T-helper 17 cell (primary cell): ENCODE results near the gene PARD3. TPM values are rescaled to one million over a fixed set of nuclear protein-coding genes. Genes with fewer than 3 reads are reported as not detected.

Experiments
- ATAC-seq: fragments of 150-1000 bp; cut with Tn5 transposase; 2 replicates; pipeline ENCODE4 v1.10.0; 2021; ENCODE audit warnings: mild to moderate bottlenecking, moderate library complexity
- DNase-seq, 3 donors: peaks; one replicate each; pipeline versions ENCODE4 v3.0.0 to v3.0.0-alpha.2; 2020 to 2021
- H3K9me3 ChIP-seq: one replicate; pipeline ENCODE4 v1.7.0; 2013; ENCODE audit warnings: low read length, mild to moderate bottlenecking; ENCODE audit not compliant: control insufficient read depth, poor library complexity, severe bottlenecking
- H3K27ac Mint-ChIP-seq: one replicate; pipeline ENCODE4 v1.8.0; 2022; ENCODE audit warnings: mild to moderate bottlenecking, moderate library complexity, mixed read lengths
- H3K27me3 Mint-ChIP-seq: one replicate; pipeline ENCODE4 v1.8.0; 2022; ENCODE audit warnings: mixed read lengths
- H3K36me3 Mint-ChIP-seq: one replicate; pipeline ENCODE4 v1.8.0; 2022; ENCODE audit warnings: low read depth, mixed read lengths
- H3K4me1 Mint-ChIP-seq: one replicate; pipeline ENCODE4 v1.8.0; 2022; ENCODE audit warnings: mild to moderate bottlenecking, mixed read lengths
- H3K4me3 Mint-ChIP-seq: one replicate; pipeline ENCODE4 v1.8.0; 2022; ENCODE audit warnings: mild to moderate bottlenecking, moderate library complexity, mixed read lengths
- total RNA-seq, 4 donors: library from RNA in 2 of 4; stranded (reverse) in 2 of 4; gene quantifications; one replicate each; pipeline ENCODE4 v1.2.3 and lab custom pipeline; 2022 to 2026

PARD3 gene
- total RNA-seq, 2 donors from 2014 or later = 0.32 to 8.2 TPM

DNA sequence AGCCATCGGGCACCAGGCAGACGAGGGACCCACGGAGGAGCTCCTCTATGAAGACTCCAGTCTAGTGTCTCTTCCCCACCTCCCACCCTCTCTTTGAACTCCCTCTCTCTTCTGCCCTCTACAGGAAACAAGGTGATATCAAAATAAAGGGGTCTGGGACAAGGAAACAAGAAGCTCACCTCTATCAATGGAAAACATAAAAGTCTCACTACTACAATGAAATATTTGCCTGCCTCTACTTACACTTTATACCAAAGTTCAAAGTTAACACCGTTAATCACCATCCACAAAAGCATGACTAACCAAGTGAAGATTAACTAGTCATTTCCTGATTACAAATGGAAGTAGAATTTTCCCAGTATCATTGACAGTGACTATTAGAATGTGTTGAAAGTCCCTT lies 82.2 kb downstream of the PARD3 start:
- Mint-ChIP-seq H3K27ac (no peak overlapping the region), H3K4me3 (no peak overlapping the region), H3K27me3 (peaks cover 11% of the 10 kb centered on the region), H3K36me3 (peaks cover under 1% of the 10 kb centered on the region), H3K4me1 (no peaks in the 10 kb centered on the region)
- no peaks in the 10 kb centered on the region for H3K9me3 ChIP-seq
- DNase-seq (no peak), ATAC-seq (no peak)

DNA sequence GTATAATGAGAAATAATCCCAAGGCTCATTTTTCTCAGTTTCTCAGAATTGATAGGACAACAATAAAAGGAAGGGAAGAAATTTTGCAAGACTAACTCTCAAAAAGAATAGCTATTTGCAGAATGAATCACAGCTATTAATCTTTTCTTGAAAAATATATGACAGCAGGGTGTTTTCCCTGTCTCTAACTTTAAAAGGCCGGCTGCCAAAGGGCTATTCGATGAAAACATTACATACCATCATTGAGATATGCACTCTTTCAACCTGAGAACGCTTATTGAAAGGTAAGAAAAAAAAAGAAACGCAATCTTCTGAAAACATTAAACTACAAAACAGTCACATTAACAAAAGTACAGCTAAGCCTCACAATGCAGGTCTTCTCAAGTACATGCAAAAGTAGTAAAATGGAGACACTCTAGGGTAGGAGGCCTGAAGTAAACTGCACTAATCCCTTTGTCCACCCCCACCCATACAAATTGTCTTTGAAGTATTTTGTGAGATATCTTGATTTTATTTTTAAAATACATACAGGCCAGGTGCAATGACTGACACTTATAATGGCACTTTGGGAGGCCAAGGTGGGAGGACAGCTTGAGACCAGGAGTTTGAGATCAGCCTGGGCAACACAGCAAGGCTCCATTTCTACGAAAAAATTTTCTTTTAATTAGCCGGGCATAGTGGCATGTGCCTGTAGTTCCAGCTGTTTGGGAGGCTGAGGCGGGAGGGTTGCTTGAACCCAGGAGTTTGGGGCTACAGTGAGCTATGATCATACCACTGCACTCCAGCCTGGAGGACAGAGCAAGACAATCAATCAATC lies 83.0 kb downstream of the PARD3 start:
- no peak overlapping the region for H3K4me3 Mint-ChIP-seq
- H3K36me3 Mint-ChIP-seq = no peaks in the 10 kb centered on the region
- no peaks in the 10 kb centered on the region for H3K4me1 Mint-ChIP-seq
- H3K9me3 ChIP-seq = no peaks in the 10 kb centered on the region
- DNase-seq (no peak), ATAC-seq (no peak)
- H3K27me3 Mint-ChIP-seq = peaks cover 10% of the 10 kb centered on the region
- H3K27ac Mint-ChIP-seq = no peak overlapping the region

DNA sequence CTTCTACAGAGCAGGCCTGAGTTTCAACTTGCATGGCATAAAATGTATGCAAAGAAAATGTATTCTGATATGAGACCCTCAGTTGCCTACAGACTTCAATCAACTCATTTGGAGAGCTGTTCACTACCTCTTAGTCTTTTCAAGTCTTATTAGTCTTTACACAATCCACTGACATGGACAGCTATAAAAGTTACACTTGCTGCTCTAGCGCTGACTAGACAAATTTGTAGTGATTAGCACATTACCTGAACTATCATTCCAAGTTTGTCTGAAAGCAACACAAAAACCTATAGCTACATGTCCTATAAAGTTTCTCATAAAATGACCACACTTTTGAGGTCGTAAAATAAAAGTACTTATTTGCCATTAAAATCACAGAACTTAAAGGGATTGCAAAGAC lies 83.9 kb downstream of the PARD3 start:
- Mint-ChIP-seq H3K27ac (no peak overlapping the region), H3K4me1 (no peaks in the 10 kb centered on the region), H3K4me3 (no peak overlapping the region), H3K27me3 (peaks cover 17% of the 10 kb centered on the region), H3K36me3 (no peaks in the 10 kb centered on the region)
- no peak for ATAC-seq
- DNase-seq = no peak
- no peaks in the 10 kb centered on the region for H3K9me3 ChIP-seq

DNA sequence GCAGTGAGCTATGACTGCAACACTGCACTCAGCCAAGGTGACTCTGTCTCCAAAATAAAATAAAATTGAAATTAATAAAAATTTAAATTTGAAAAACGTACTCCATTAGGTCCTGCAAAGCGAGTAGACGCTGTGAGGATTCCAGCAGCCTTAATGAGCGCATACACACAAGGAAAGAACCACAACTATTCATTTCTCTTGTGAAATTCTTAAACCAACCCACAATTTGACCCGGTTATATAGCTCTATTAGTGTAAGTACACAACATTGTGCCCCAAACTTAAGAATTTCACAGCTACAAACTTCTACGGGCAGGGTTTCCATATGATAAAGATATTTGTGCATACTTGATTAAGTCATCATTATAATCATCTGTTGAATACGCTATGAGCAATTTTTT lies 84.4 kb downstream of the PARD3 start:
- H3K27ac Mint-ChIP-seq = no peak overlapping the region
- DNase-seq (no peak), ATAC-seq (no peak)
- H3K4me3 Mint-ChIP-seq = no peak overlapping the region
- H3K36me3 Mint-ChIP-seq = no peaks in the 10 kb centered on the region
- peaks cover 21% of the 10 kb centered on the region for H3K27me3 Mint-ChIP-seq
- H3K4me1 Mint-ChIP-seq = no peaks in the 10 kb centered on the region
- H3K9me3 ChIP-seq = no peaks in the 10 kb centered on the region

DNA sequence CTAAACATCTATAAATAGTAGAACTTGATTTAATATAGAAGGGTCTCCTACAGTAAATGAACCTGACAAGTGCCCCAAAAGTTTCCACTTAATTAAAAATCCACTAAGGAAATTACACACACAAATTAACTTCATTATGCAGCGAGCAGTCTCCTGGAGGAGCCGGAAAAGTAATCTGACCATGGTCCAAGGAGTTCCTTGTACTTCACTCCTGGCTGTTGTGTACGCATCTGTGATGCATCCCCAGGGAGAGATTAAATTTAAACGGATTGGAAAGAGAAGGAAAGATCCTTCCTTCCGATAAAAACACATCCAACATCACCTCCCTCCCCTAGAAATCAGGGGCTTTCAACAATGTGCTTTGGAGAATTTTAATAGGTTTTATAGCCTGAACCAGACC lies 85.5 kb downstream of the PARD3 start:
- DNase-seq (no peak), ATAC-seq (no peak)
- no peaks in the 10 kb centered on the region for H3K36me3 Mint-ChIP-seq
- H3K4me1 Mint-ChIP-seq = no peaks in the 10 kb centered on the region
- H3K27ac Mint-ChIP-seq = no peak overlapping the region
- H3K9me3 ChIP-seq = no peaks in the 10 kb centered on the region
- peaks cover 24% of the 10 kb centered on the region for H3K27me3 Mint-ChIP-seq
- no peak overlapping the region for H3K4me3 Mint-ChIP-seq

DNA sequence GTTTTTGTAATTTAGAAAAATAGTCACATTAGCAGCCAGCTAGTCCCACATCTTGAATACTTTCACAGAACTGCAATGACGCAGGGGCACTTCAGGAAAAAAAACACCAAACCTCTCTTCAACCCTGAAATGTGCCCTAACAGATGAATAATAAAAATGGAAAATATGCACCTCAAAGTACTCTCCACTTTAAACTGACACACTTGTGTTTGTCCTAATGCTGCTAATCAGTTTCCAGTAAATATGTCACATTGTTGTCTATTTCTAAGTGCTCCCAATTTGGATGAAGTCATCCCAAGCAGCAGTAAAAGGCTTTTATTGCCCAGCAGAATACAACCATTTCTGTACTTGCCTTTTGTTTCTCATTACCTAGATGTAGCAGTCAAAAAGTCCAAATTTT lies 86.7 kb downstream of the PARD3 start:
- no peaks in the 10 kb centered on the region for H3K9me3 ChIP-seq
- DNase-seq (no peak), ATAC-seq (no peak)
- no peaks in the 10 kb centered on the region for H3K4me1 Mint-ChIP-seq
- no peak overlapping the region for H3K4me3 Mint-ChIP-seq
- no peak overlapping the region for H3K27ac Mint-ChIP-seq
- no peaks in the 10 kb centered on the region for H3K36me3 Mint-ChIP-seq
- H3K27me3 Mint-ChIP-seq = peaks cover 26% of the 10 kb centered on the region

DNA sequence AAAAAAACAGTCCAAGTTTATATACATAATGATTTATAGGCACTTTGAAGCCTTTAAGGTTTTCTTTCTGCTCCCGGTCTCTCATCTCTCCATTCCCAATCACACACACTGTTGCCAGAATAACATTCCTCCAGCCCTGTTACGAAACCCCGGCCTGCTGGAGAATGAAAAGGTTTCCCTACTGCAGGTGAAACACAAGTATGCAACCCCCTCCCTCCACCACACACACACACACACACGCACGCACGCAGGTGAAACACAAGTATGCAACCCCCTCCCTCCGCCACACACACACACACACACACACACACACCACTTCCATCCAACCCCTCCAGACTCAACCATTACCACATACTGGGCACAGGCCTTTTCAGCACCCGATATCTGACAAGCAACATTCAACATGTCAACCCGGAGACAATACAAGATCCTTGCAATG lies 87.5 kb downstream of the PARD3 start:
- Mint-ChIP-seq H3K4me3 (no peak overlapping the region), H3K36me3 (no peaks in the 10 kb centered on the region), H3K27ac (no peak overlapping the region), H3K27me3 (peaks cover 27% of the 10 kb centered on the region), H3K4me1 (no peaks in the 10 kb centered on the region)
- no peak for ATAC-seq
- no peaks in the 10 kb centered on the region for H3K9me3 ChIP-seq
- DNase-seq = no peak

DNA sequence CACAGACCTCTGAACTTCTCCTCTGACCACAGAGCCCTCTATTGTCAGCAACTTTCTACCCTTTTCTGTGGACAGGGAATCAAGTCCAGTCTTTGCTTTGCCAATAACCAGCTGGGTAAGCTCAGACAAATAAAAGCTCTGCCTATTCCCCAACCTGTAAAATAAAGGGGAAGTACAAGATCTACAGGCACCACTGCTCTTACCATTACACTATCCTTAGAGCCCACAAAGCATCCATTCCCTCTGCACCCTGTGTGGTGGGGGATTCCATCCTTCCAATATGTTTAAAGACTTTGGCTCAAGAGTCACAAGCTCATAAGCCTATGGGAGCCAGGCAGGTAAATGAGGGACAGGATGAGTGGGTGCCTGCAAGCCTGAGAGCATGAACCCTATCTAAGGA lies 88.2 kb downstream of the PARD3 start:
- H3K9me3 ChIP-seq = no peaks in the 10 kb centered on the region
- H3K27ac Mint-ChIP-seq = no peak overlapping the region
- H3K4me1 Mint-ChIP-seq = no peaks in the 10 kb centered on the region
- no peak overlapping the region for H3K4me3 Mint-ChIP-seq
- no peaks in the 10 kb centered on the region for H3K36me3 Mint-ChIP-seq
- H3K27me3 Mint-ChIP-seq = peaks cover 31% of the 10 kb centered on the region
- DNase-seq = no peak
- ATAC-seq = no peak

DNA sequence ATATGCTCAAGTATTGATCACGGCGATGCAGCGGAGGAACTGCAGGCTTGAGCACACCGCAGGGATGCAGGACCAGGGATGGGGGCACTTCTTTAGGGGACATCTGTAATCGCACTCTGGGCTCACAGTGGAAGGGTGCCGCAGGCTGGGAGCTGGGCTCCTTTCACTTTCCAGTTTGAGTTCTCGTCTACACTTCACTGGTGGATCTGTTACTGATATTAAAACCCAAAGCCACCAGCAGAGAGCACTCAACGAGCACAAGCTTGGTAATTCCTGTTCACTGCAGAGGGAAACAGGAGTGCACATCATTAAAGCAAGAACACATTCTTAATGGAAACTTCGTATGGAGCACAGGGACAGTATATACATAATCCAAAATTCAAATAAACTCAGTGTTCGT lies 91.3 kb downstream of the PARD3 start:
- Mint-ChIP-seq H3K4me1 (no peaks in the 10 kb centered on the region), H3K27ac (no peak overlapping the region), H3K4me3 (no peak overlapping the region), H3K27me3 (peaks cover 31% of the 10 kb centered on the region), H3K36me3 (no peaks in the 10 kb centered on the region)
- DNase-seq = no peak
- no peak for ATAC-seq
- no peaks in the 10 kb centered on the region for H3K9me3 ChIP-seq

DNA sequence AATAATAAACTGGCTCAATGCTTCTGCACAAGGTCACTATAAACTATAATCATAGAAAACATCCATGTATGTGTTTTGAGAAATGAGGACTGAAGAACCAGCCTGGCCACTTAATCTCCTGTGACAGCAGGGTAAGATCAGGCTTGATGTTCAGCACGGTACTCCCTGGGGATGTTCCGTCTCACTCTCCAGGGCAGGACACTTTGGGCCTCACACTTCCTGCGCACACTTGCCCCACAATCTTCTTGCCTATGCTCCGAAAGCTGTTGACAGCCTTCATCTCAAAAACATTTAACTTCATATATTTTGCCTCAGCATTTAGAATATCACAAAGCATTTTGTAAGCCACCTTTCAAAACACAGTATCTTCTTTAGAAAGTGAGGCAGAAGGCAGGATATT lies 92.7 kb downstream of the PARD3 start:
- peaks cover 26% of the 10 kb centered on the region for H3K27me3 Mint-ChIP-seq
- H3K36me3 Mint-ChIP-seq = no peaks in the 10 kb centered on the region
- ATAC-seq (no peak), DNase-seq (no peak)
- H3K27ac Mint-ChIP-seq = no peak overlapping the region
- H3K4me3 Mint-ChIP-seq = no peak overlapping the region
- H3K4me1 Mint-ChIP-seq = no peaks in the 10 kb centered on the region
- H3K9me3 ChIP-seq = no peaks in the 10 kb centered on the region

DNA sequence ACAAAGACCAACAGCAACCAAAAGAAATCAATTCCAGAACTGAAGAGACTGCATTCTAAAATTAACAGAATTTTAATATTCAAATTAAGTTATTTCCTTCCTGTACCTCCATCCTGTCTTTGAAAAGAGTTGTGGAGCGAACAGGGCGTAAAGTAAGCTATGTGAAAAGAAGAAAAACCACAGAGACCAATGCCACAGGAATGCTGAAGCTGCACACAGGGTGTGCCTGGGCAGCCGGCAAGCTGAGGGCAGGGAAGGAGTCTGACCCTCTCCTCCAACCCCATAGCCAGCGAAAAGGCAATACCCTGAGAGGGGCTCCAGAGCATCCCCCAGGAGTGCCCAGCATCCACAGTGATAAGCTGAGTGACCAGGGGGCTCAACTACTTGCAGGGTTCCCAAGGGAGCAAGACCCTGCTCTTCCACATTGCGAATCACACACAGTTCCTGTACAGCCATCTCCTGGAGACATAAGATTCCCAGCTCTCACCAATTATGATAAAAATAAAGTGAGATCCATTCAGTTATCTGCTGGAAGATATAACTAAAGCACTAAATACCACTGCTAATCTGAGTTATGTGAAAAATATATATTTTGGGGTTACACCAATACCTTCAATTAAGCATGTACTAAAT lies 93.8 kb downstream of the PARD3 start:
- no peak for ATAC-seq
- no peak for DNase-seq
- H3K4me1 Mint-ChIP-seq = no peaks in the 10 kb centered on the region
- H3K36me3 Mint-ChIP-seq = no peaks in the 10 kb centered on the region
- no peak overlapping the region for H3K4me3 Mint-ChIP-seq
- H3K9me3 ChIP-seq = no peaks in the 10 kb centered on the region
- H3K27me3 Mint-ChIP-seq = peaks cover 23% of the 10 kb centered on the region
- H3K27ac Mint-ChIP-seq = no peak overlapping the region

DNA sequence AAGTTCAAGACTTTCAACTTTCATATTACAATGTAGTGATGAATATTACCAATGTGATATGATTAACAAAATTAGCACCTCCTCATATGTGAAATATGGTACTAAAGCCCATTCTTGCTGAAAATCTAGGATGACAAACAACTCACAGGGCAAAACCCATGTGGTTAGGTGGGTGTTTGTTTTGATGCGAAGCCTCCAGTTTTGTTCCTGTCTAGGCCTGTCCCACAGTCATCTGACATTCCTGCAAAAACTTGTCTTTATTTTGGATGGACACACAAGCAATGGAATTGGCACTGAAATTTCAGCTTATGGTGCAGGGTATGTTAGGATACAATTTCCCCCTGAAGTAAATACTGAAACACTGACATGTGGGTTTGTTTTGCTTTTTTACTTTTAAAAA lies 95.3 kb downstream of the PARD3 start:
- no peak overlapping the region for H3K4me3 Mint-ChIP-seq
- no peaks in the 10 kb centered on the region for H3K36me3 Mint-ChIP-seq
- no peak for DNase-seq
- no peak for ATAC-seq
- no peaks in the 10 kb centered on the region for H3K9me3 ChIP-seq
- no peak overlapping the region for H3K27ac Mint-ChIP-seq
- peaks cover 29% of the 10 kb centered on the region for H3K27me3 Mint-ChIP-seq
- H3K4me1 Mint-ChIP-seq = no peaks in the 10 kb centered on the region

DNA sequence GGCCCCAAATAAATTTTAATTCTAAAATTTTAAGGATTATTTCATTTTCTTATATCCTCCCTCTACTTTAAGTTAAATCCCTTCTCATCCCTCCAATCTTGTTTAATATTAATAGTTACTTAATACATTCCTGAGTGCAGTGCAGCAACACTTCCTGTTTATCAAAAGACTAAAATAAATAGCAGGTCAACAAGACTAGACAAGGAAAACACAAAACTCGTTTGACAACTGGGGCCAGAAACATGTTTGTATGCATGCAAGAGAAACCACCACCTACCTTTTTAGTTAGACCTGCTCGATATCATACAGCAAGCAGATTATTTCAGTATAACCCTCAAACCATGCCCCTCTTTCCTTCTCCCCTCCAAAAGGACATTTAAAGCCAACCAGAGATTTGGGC lies 95.8 kb downstream of the PARD3 start:
- no peaks in the 10 kb centered on the region for H3K9me3 ChIP-seq
- H3K4me1 Mint-ChIP-seq = no peaks in the 10 kb centered on the region
- no peak overlapping the region for H3K4me3 Mint-ChIP-seq
- no peak overlapping the region for H3K27ac Mint-ChIP-seq
- no peaks in the 10 kb centered on the region for H3K36me3 Mint-ChIP-seq
- ATAC-seq (no peak), DNase-seq (no peak)
- peaks cover 30% of the 10 kb centered on the region for H3K27me3 Mint-ChIP-seq

DNA sequence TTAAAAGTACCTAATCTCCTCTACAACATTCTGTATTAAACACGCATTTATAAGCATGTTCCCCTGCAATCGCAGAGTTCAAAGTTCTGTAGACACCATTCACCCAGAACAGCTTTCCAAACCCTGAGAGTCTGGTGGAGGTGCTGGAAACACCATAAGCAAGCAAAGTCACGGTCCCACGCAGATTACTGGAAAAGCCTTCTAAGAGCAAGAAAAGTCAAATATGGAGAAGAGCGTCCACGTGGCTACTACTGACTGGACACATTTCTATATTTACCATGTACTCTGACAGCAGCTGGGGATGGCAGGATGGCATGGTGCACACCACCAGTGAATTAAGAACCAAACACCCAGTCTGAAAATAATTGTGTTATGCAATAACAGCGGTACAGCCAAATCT lies 97.7 kb downstream of the PARD3 start:
- Mint-ChIP-seq H3K4me1 (no peaks in the 10 kb centered on the region), H3K36me3 (no peaks in the 10 kb centered on the region), H3K27me3 (peaks cover 30% of the 10 kb centered on the region), H3K4me3 (no peak overlapping the region), H3K27ac (no peak overlapping the region)
- no peaks in the 10 kb centered on the region for H3K9me3 ChIP-seq
- no peak for DNase-seq
- no peak for ATAC-seq
